Neutrophil (primary cell): Measurements from ENCODE around the gene TWSG1.

Experiments used
- H3K27ac ChIP-seq: fragments of 200-600 bp; sonication (generic); 2 replicates; pipeline ENCODE4 v1.5.1; 2016; ENCODE audit warnings: mild to moderate bottlenecking, moderate library complexity
- H3K27me3 ChIP-seq: fragments of 200-600 bp; sonication (generic); 2 replicates; pipeline ENCODE4 v1.6.0; 2016; ENCODE audit warnings: mild to moderate bottlenecking
- H3K36me3 ChIP-seq: fragments of 200-600 bp; sonication (generic); 2 replicates; pipeline ENCODE4 v1.5.1; 2017
- H3K4me1 ChIP-seq, 2 experiments: fragments of 200-600 bp in 1 of 2; sonication (generic) in 1 of 2; 1 replicate in 1 of 2; 2 replicates in 1 of 2; pipeline versions ENCODE4 v1.5.1 to v1.6.1; 2013 to 2016; ENCODE audit warnings: low read depth in 1 of 2, low read length in 1 of 2, mild to moderate bottlenecking in 1 of 2, moderate library complexity in 1 of 2; ENCODE audit not compliant: control insufficient read depth in 1 of 2, insufficient read depth in 1 of 2
- H3K4me3 ChIP-seq, 2 experiments: fragments of 200-600 bp in 1 of 2; sonication (generic) in 1 of 2; 1 replicate in 1 of 2; 2 replicates in 1 of 2; pipeline ENCODE4 v1.5.1; 2013 to 2016; ENCODE audit warnings: low read depth in 1 of 2, low read length in 1 of 2, mild to moderate bottlenecking in 1 of 2, moderate library complexity in 1 of 2
- H3K9me3 ChIP-seq: fragments of 200-600 bp; sonication (generic); 2 replicates; pipeline ENCODE4 v1.5.1; 2016
- TF ChIP-seq, protein P1 (sequence below): fragments of 200-600 bp; sonication (generic); IDR thresholded peaks from 2 replicates; pipeline ENCODE4 v1.5.1; 2016; ENCODE audit warnings: antibody characterized with exemption

TWSG1 gene

GRCh38 chr18:9437672-9438071, 103.1 kb downstream of the TWSG1 start:
- H3K27ac ChIP-seq = no peak overlapping the region
- no peaks in the 10 kb centered on the region for H3K36me3 ChIP-seq
- no peaks in the 10 kb centered on the region for H3K27me3 ChIP-seq
- H3K9me3 ChIP-seq = no peaks in the 10 kb centered on the region
- TF ChIP-seq, protein P1, sequence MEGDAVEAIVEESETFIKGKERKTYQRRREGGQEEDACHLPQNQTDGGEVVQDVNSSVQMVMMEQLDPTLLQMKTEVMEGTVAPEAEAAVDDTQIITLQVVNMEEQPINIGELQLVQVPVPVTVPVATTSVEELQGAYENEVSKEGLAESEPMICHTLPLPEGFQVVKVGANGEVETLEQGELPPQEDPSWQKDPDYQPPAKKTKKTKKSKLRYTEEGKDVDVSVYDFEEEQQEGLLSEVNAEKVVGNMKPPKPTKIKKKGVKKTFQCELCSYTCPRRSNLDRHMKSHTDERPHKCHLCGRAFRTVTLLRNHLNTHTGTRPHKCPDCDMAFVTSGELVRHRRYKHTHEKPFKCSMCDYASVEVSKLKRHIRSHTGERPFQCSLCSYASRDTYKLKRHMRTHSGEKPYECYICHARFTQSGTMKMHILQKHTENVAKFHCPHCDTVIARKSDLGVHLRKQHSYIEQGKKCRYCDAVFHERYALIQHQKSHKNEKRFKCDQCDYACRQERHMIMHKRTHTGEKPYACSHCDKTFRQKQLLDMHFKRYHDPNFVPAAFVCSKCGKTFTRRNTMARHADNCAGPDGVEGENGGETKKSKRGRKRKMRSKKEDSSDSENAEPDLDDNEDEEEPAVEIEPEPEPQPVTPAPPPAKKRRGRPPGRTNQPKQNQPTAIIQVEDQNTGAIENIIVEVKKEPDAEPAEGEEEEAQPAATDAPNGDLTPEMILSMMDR = no peak
- no peak overlapping the region for H3K4me3 ChIP-seq
- peaks cover 11 to 17% of the 10 kb centered on the region in 2 experiments for H3K4me1 ChIP-seq

- Histone ChIP-seq H3K4me3 (no peak overlapping the region), H3K27me3 (no peaks in the 10 kb centered on the region)
- TF ChIP-seq, protein P1 = no peak
Measured at GRCh38 chr18:9441061-9441460, 106.5 kb downstream of the TWSG1 start.

DNA sequence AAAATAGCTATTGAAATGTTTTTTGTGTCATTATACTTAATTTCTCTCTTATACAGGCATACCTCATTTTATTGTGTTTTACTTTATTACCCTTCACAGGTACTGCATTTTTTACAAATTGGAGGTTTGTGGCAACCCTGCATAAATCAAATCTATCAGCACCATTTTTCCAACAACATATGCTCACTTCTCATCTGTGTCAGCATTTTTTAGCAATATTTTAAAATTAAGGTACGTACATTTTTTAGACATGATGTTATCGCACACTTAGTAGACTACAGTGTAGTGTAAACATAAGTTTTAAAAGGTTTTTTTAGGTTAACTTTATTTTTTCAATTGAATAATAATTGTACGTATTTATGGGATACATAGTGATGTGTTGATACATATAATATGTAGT, 110.0 kb downstream of the TWSG1 start:
- H3K27ac ChIP-seq = no peak overlapping the region

More at GRCh38 chr18:9441061-9441460, 106.5 kb downstream of the TWSG1 start:
- no peaks in the 10 kb centered on the region for H3K9me3 ChIP-seq
- H3K27ac ChIP-seq = no peak overlapping the region
- H3K4me1 ChIP-seq = no peaks in the 10 kb centered on the region
- no peaks in the 10 kb centered on the region for H3K36me3 ChIP-seq

DNA sequence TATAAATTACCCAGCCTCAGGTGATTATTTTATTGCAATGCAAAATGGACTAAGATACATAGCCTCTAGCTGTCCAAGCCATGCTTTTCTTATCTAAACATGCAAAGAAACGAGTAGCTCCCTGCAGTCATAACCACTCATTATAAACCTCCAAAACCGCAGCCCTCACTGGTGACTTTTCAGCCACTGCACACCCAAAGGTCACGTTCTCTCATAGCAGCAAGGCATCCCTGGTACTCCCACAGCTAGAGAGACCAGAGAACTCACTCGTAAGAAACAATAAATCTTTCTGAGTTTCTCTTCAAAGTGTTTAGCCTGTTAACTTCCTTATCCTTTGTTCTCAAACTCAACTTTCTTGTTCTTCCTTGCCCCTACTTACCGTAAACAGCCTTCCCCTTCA, 112.3 kb downstream of the TWSG1 start:
- TF ChIP-seq, protein P1 = no peak

More for the DNA sequence above, 110.0 kb downstream of the TWSG1 start:
- TF ChIP-seq, protein P1 = no peak
- Histone ChIP-seq H3K9me3 (no peaks in the 10 kb centered on the region), H3K36me3 (no peaks in the 10 kb centered on the region), H3K4me3 (no peak overlapping the region), H3K27me3 (no peaks in the 10 kb centered on the region), H3K4me1 (no peaks in the 10 kb centered on the region)

GRCh38 chr18:9447334-9447733, 112.8 kb downstream of the TWSG1 start:
- Histone ChIP-seq H3K27ac (no peak overlapping the region), H3K9me3 (no peaks in the 10 kb centered on the region), H3K36me3 (no peaks in the 10 kb centered on the region), H3K4me3 (no peak overlapping the region), H3K4me1 (no peaks in the 10 kb centered on the region), H3K27me3 (no peaks in the 10 kb centered on the region)
- TF ChIP-seq, protein P1 = no peak

More for the DNA sequence above, 112.3 kb downstream of the TWSG1 start:
- H3K4me3 ChIP-seq = no peak overlapping the region
- no peaks in the 10 kb centered on the region for H3K36me3 ChIP-seq
- no peaks in the 10 kb centered on the region for H3K4me1 ChIP-seq
- H3K9me3 ChIP-seq = no peaks in the 10 kb centered on the region
- H3K27ac ChIP-seq = no peak overlapping the region
- H3K27me3 ChIP-seq = no peaks in the 10 kb centered on the region
